K562 (cell line): ENCODE data around the gene TAF1B. TPM values are rescaled to one million over a fixed set of nuclear protein-coding genes. Genes with fewer than 3 reads are reported as not detected.
A peak's percentile ranks its signal among the peaks of the same experiment; 100 is the strongest.

Source experiments
- ATAC-seq: fragments of 200-7000 bp; cut with Tn5 transposase; 3 replicates; pipeline ENCODE4 v1.9.1; 2020; ENCODE audit warnings: moderate library complexity
- BruUV-seq: library from RNA; stranded (reverse); fragments of 400-500 nt; replicated peaks from 2 replicates; lab custom pipeline; 2021; lab: Mats Ljungman, UMichigan
- CTCF ChIA-PET: fragments of 300-600 bp; formaldehyde crosslinking; extraction: SDS; loops from one replicate; lab custom pipeline; 2021; ENCODE audit warnings: low intra/inter-chr PET ratio; lab: Yijun Ruan, JAX
- POLR2A ChIA-PET: fragments of 300-600, 350-650 bp; sonication (Branson Sonifier 250); formaldehyde crosslinking; extraction: SDS; loops from one replicate; lab custom pipeline; 2021; ENCODE audit warnings: antibody characterized with exemption, inconsistent platforms; lab: Yijun Ruan, JAX
- DNase-seq, 4 experiments: peaks; one replicate each; pipeline versions ENCODE4 v3.0.0 to v3.0.0-alpha.2; 2011 to 2018; ENCODE audit warnings: low spot score in 3 of 4, mixed read lengths in 3 of 4; ENCODE audit errors: extremely low read depth in 1 of 4
- FAIRE-seq: peaks from 2 replicates; lab custom pipeline; 2011; peaks lifted over from hg19 to GRCh38; lab: Jason Lieb, UNC
- H2AFZ ChIP-seq: 2 replicates; pipeline ENCODE4 v1.6.0; 2011; ENCODE audit warnings: low read depth, low read length, control low read depth, inconsistent platforms
- H3K27ac ChIP-seq: fragments of 200-600 bp; 3 replicates; pipeline ENCODE4 v1.8.0; 2011; ENCODE audit warnings: low read depth, mild to moderate bottlenecking, control low read depth, inconsistent platforms, low read length, moderate library complexity, mixed read lengths; ENCODE audit errors: extremely low read depth
- H3K27me3 ChIP-seq, 2 experiments: fragments of 300-600 bp in 1 of 2; 2 replicates in 1 of 2; 3 replicates in 1 of 2; pipeline versions ENCODE4 v1.6.0 to v1.8.0; 2011; ENCODE audit warnings: inconsistent platforms in 2 of 2, low read length in 2 of 2, mild to moderate bottlenecking in 1 of 2, mixed read lengths in 1 of 2, moderate library complexity in 1 of 2; ENCODE audit not compliant: control insufficient read depth in 2 of 2, insufficient read depth in 2 of 2
- H3K36me3 ChIP-seq: fragments of 300-600 bp; 3 replicates; pipeline ENCODE4 v1.8.0; 2011; ENCODE audit warnings: mild to moderate bottlenecking, low read length, inconsistent platforms; ENCODE audit not compliant: control insufficient read depth, insufficient read depth
- H3K4me1 ChIP-seq, 2 experiments: fragments of 200-600 bp in 1 of 2; replicated peaks in 1 of 2; 2 replicates in 1 of 2; 3 replicates in 1 of 2; pipeline versions ENCODE4 v1.5.1 to v1.8.0; 2011; ENCODE audit warnings: inconsistent platforms in 2 of 2, low read length in 2 of 2, mild to moderate bottlenecking in 1 of 2, mixed read lengths in 1 of 2, moderate library complexity in 1 of 2; ENCODE audit not compliant: control insufficient read depth in 2 of 2, insufficient read depth in 2 of 2
- H3K4me2 ChIP-seq: 2 replicates; pipeline ENCODE4 v1.6.1; 2011; ENCODE audit warnings: low read length, control low read depth, inconsistent platforms, mixed read lengths; ENCODE audit not compliant: insufficient read depth
- H3K4me3 ChIP-seq: fragments of 200-600 bp; sonication (generic), shearing (Covaris generic); 2 replicates; pipeline ENCODE4 v1.5.1; 2016; ENCODE audit warnings: control low read depth, inconsistent platforms
- H3K79me2 ChIP-seq: fragments of 200-600 bp; 3 replicates; pipeline ENCODE4 v1.8.0; 2011; ENCODE audit warnings: low read length, inconsistent platforms; ENCODE audit not compliant: control insufficient read depth, insufficient read depth
- H3K9ac ChIP-seq, 2 experiments: 2 replicates each; pipeline versions ENCODE4 v1.6.0 to v1.6.1; 2011; ENCODE audit warnings: low read depth in 2 of 2, low read length in 2 of 2, control low read depth in 1 of 2, inconsistent platforms in 1 of 2, mild to moderate bottlenecking in 1 of 2, mixed read lengths in 1 of 2; ENCODE audit not compliant: insufficient read depth in 1 of 2
- H3K9me1 ChIP-seq: one replicate; pipeline ENCODE4 v1.6.0; 2011; ENCODE audit warnings: inconsistent platforms, mild to moderate bottlenecking, low read length, moderate library complexity; ENCODE audit not compliant: control insufficient read depth, insufficient read depth
- H3K9me3 ChIP-seq: replicated peaks from 2 replicates; pipeline ENCODE4 v1.5.1; 2011; ENCODE audit warnings: low read depth, low read length, inconsistent platforms; ENCODE audit not compliant: control insufficient read depth, insufficient read depth
- H4K20me1 ChIP-seq: replicated peaks from 2 replicates; pipeline ENCODE4 v1.6.1; 2011; ENCODE audit warnings: low read length, inconsistent platforms, mixed read lengths; ENCODE audit not compliant: control insufficient read depth, insufficient read depth
- CHD2 ChIP-seq: IDR thresholded peaks from 2 replicates; pipeline ENCODE4 v1.6.1; 2011; ENCODE audit warnings: low read depth, low read length
- ETV6 ChIP-seq, 3 experiments: fragments of 150-350 bp in 1 of 3; sonication (generic) in 1 of 3; formaldehyde crosslinking in 1 of 3; IDR thresholded peaks; 2 replicates each; pipeline versions ENCODE4 v1.6.1 to v1.8.0; 2014 to 2022; ENCODE audit warnings: borderline replicate concordance in 2 of 3, low read depth in 2 of 3, antibody characterized with exemption in 1 of 3, low read length in 1 of 3, mild to moderate bottlenecking in 1 of 3, missing genetic modification reagents in 1 of 3
- FOXA1 ChIP-seq: fragments of 450-650 bp; IDR thresholded peaks from 2 replicates; pipeline ENCODE4 v1.6.1; 2016; ENCODE audit warnings: mild to moderate bottlenecking, borderline replicate concordance
- KLF10 ChIP-seq: fragments of 250-450 bp; sonication (Bioruptor Pico); IDR thresholded peaks from 2 replicates; pipeline ENCODE4 v1.6.1; 2021; ENCODE audit warnings: matching md5 sums
- NELFE ChIP-seq: IDR thresholded peaks from 2 replicates; pipeline ENCODE4 v1.6.1; 2011; ENCODE audit warnings: mild to moderate bottlenecking; ENCODE audit not compliant: insufficient read depth, insufficient read length
- NFRKB ChIP-seq: fragments of 450-650 bp; IDR thresholded peaks from 2 replicates; pipeline ENCODE4 v1.6.1; 2016; ENCODE audit warnings: low read depth
- RBM15 ChIP-seq: fragments of 200-400 bp; formaldehyde crosslinking; IDR thresholded peaks from 2 replicates; pipeline ENCODE4 v1.6.1; 2018; ENCODE audit warnings: mild to moderate bottlenecking, low read length, moderate library complexity; ENCODE audit not compliant: insufficient read depth
- ZNF121 ChIP-seq: sonication (generic); formaldehyde crosslinking; conservative IDR thresholded peaks from 2 replicates; pipeline ENCODE4 v1.8.0; 2022; ENCODE audit warnings: missing genetic modification reagents
- ZNF318 ChIP-seq, 2 experiments: fragments of 450-650 bp; IDR thresholded peaks; 2 replicates each; pipeline ENCODE4 v1.6.1; 2016; ENCODE audit warnings: mild to moderate bottlenecking in 2 of 2, borderline replicate concordance in 1 of 2, low read depth in 1 of 2, moderate library complexity in 1 of 2
- WGBS: fragments of 100-300 bp; shearing (Covaris generic); methylation state at CpG from one replicate; pipeline ENCODE4 v1.1.6; 2016; ENCODE audit warnings: low coverage, mixed read lengths; ENCODE audit not compliant: insufficient coverage; ENCODE audit errors: missing lambda C conversion rate; 5-methylcytosine and 5-hydroxymethylcytosine counted together
- in situ Hi-C: fragments of 300-500 bp; cut with MboI; formaldehyde crosslinking; loops from 4 replicates; pipeline ENCODE4 v1.15.0; 2018; ENCODE audit warnings: inconsistent platforms, mixed read lengths
- intact Hi-C: fragments of 100-400 bp; cut with micrococcal nuclease; formaldehyde crosslinking; loops from 2 replicates; pipeline ENCODE4 v1.14.2; 2022
- polyA plus RNA-seq, 8 experiments: library from polyadenylated mRNA; depleted of rRNA in 4 of 8; stranded (reverse) in 5 of 8; unstranded in 3 of 8; fragments of >200 nt; fragmentation: Nextera tagmentation in 2 of 8; fragmentation: Illumina TruSeq in 1 of 8; extraction: Ambion mirVana in 2 of 8; extraction: Trizol in 1 of 8; gene quantifications; 2 replicates each; pipeline versions ENCODE4 v1.2.1 to v1.2.3, GENCODE V29; 2011 to 2014; ENCODE audit warnings: inconsistent platforms in 1 of 8, missing spikeins in 1 of 8
- total RNA-seq, 7 experiments: library from RNA; depleted of rRNA in 6 of 7; stranded (reverse); fragments of >200 nt in 6 of 7; fragmentation: Illumina TruSeq in 2 of 7; extraction: Trizol in 2 of 7; gene quantifications; 2 replicates each; pipeline versions ENCODE4 v1.2.1 to v1.2.3, GENCODE V29; 2011 to 2021; ENCODE audit warnings: low replicate concordance in 1 of 7

TAF1B gene
- total and polyA plus RNA-seq, 9 of the 15 experiments (the other 6 are each of a cell fraction or from before 2014, with no cell fraction given), result 8.8 to 25.1 (median 17.3) TPM

GRCh38 chr2:9941996-9942390 is 98.7 kb downstream of the TAF1B start:
- no peaks in the 10 kb centered on the region for H4K20me1 ChIP-seq
- in situ Hi-C loops, result no loop called here
- no peak overlapping the region for H3K4me3 ChIP-seq
- 56% methylated on average over 5 of the region's 6 CpGs for WGBS
- peak in 1 of 4 experiments; percentile 32 for DNase-seq
- no peak overlapping the region for H3K4me2 ChIP-seq
- CTCF ChIA-PET, result no interaction called here
- BruUV-seq, result no TSS peak
- intact Hi-C loops, result no loop called here
- peaks cover 11 to 18% of the 10 kb centered on the region in 2 experiments; a peak in 4 of 5 replicates for H3K4me1 ChIP-seq
- H3K27me3 ChIP-seq, result peaks cover 6 to 10% of the 10 kb centered on the region in 2 experiments; a peak in 1 of 5 replicates
- TF ChIP-seq ZNF318 (IDR thresholded peaks at IDR 0.05; ENCODE audit: borderline replicate concordance in 1 of 2, low read depth in 1 of 2) (no peak), ETV6 (IDR thresholded peaks at IDR 0.05; ENCODE audit: borderline replicate concordance in 1 of 2, low read depth in 2 of 2, low read length in 1 of 2) (no peak), ETV6 (CRISPR knock-in tag; IDR thresholded peaks at IDR 0.05; ENCODE audit: borderline replicate concordance) (no peak), NFRKB (no peak), KLF10 (CRISPR knock-in tag) (no peak), CHD2 (no peak), NELFE (no peak), ZNF121 (no peak), FOXA1 (no peak), RBM15 (no peak)
- no peaks in the 10 kb centered on the region for H3K79me2 ChIP-seq
- POLR2A ChIA-PET, result interaction anchor here (0.5 to 0.8 kb wide), 6 partner anchors 22 to 387 kb away, joined by 3 to 5 read pairs (median 3); partner anchors contain the start of gene ADAM17
- H3K36me3 ChIP-seq, result no peaks in the 10 kb centered on the region
- peaks cover 3% of the 10 kb centered on the region for H3K9me1 ChIP-seq
- peak overlapping the region; percentile 48; the same call in 1 of the 2 replicates for H2AFZ ChIP-seq
- ATAC-seq, result peak; percentile 19; the same call in 2 of the 3 replicates
- H3K9ac ChIP-seq, result peak overlapping the region in 1 of 2 experiments; percentile 70; a peak in 1 of 4 replicates
- FAIRE-seq, result no peak
- no peak overlapping the region for H3K27ac ChIP-seq
- H3K9me3 ChIP-seq, result no peaks in the 10 kb centered on the region
